ENCODE measurements around the gene UBLCP1. TPM values are rescaled to one million over a fixed set of nuclear protein-coding genes. Genes with fewer than 3 reads are reported as not detected.

Gene UBLCP1
- total and polyA plus RNA-seq, 2 of the 13 experiments (the other 11 are each of a cell fraction or from before 2014, with no cell fraction given): 6.5 to 12.6 TPM

DNA sequence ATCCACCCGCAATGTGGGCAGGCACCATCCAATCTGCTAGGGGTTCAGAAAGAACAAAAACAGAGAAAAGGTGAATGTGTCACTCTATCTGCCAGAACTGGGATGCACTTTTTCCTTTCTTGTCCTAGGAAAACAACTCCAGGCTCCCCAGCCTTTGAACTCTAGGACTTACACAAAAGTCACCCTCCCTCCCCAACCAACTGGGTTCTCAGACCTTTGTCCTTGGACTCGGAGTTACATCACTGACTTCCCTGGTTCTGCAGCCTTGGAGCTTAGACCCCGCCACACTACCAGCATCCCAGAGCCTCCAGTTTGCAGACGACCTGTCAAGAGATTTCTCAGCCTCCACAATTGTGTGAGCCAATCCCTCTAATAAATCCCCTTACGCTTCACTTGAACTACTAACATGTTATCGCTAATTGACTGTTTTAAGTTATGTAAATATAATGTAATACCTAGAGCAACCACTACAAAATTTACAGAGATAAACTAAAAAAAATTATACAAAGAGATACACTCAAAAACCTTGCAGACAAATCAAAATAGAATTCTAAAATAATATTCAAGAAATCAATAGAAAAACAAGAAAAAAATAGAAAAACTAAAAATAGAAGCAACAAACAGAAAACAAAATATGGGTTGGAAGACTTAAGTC lies 5.3 kb upstream of the UBLCP1 start (continued):
- TF ChIP-seq, protein P1, sequence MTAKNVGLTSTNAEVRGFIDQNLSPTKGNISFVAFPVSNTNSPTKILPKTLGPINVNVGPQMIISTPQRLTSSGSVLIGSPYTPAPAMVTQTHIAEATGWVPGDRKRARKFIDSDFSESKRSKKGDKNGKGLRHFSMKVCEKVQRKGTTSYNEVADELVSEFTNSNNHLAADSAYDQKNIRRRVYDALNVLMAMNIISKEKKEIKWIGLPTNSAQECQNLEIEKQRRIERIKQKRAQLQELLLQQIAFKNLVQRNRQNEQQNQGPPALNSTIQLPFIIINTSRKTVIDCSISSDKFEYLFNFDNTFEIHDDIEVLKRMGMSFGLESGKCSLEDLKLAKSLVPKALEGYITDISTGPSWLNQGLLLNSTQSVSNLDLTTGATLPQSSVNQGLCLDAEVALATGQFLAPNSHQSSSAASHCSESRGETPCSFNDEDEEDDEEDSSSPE (CRISPR knock-in tag; IDR thresholded peaks at IDR 0.05): no peak
- peak; percentile 68 for TF ChIP-seq ZMYM4 (CRISPR knock-in tag; IDR thresholded peaks at IDR 0.05)
- TF ChIP-seq RFXAP (CRISPR knock-in tag; IDR thresholded peaks at IDR 0.05; ENCODE audit: borderline replicate concordance): no peak
- no peak for TF ChIP-seq SYNCRIP (IDR thresholded peaks at IDR 0.05; ENCODE audit: insufficient read depth, low read depth, low read length)
- TF ChIP-seq ZFP36L1 (CRISPR knock-in tag; IDR thresholded peaks at IDR 0.05): no peak
- TF ChIP-seq, protein P2, sequence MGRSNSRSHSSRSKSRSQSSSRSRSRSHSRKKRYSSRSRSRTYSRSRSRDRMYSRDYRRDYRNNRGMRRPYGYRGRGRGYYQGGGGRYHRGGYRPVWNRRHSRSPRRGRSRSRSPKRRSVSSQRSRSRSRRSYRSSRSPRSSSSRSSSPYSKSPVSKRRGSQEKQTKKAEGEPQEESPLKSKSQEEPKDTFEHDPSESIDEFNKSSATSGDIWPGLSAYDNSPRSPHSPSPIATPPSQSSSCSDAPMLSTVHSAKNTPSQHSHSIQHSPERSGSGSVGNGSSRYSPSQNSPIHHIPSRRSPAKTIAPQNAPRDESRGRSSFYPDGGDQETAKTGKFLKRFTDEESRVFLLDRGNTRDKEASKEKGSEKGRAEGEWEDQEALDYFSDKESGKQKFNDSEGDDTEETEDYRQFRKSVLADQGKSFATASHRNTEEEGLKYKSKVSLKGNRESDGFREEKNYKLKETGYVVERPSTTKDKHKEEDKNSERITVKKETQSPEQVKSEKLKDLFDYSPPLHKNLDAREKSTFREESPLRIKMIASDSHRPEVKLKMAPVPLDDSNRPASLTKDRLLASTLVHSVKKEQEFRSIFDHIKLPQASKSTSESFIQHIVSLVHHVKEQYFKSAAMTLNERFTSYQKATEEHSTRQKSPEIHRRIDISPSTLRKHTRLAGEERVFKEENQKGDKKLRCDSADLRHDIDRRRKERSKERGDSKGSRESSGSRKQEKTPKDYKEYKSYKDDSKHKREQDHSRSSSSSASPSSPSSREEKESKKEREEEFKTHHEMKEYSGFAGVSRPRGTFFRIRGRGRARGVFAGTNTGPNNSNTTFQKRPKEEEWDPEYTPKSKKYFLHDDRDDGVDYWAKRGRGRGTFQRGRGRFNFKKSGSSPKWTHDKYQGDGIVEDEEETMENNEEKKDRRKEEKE (IDR thresholded peaks at IDR 0.05): no peak
- no peak for TF ChIP-seq ZNF326 (CRISPR knock-in tag; IDR thresholded peaks at IDR 0.05; ENCODE audit: borderline replicate concordance)
- TF ChIP-seq ZNF607 (CRISPR knock-in tag; IDR thresholded peaks at IDR 0.05; ENCODE audit: borderline replicate concordance): no peak
- TF ChIP-seq GTF3A (CRISPR knock-in tag; conservative IDR thresholded peaks at IDR 0.05): no peak
- TF ChIP-seq TBX2 (CRISPR knock-in tag; IDR thresholded peaks at IDR 0.05; ENCODE audit: borderline replicate concordance): no peak
- TF ChIP-seq, protein P3, sequence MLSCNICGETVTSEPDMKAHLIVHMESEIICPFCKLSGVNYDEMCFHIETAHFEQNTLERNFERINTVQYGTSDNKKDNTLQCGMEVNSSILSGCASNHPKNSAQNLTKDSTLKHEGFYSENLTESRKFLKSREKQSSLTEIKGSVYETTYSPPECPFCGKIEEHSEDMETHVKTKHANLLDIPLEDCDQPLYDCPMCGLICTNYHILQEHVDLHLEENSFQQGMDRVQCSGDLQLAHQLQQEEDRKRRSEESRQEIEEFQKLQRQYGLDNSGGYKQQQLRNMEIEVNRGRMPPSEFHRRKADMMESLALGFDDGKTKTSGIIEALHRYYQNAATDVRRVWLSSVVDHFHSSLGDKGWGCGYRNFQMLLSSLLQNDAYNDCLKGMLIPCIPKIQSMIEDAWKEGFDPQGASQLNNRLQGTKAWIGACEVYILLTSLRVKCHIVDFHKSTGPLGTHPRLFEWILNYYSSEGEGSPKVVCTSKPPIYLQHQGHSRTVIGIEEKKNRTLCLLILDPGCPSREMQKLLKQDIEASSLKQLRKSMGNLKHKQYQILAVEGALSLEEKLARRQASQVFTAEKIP (CRISPR knock-in tag; IDR thresholded peaks at IDR 0.05; ENCODE audit: borderline replicate concordance): no peak
- no peak for TF ChIP-seq IRX3 (CRISPR knock-in tag; IDR thresholded peaks at IDR 0.05; ENCODE audit: borderline replicate concordance, low read depth)
- no peak for TF ChIP-seq ZBTB8A (CRISPR knock-in tag; IDR thresholded peaks at IDR 0.05; ENCODE audit: borderline replicate concordance, low read depth)
- no peak for TF ChIP-seq HOXA7 (CRISPR knock-in tag; IDR thresholded peaks at IDR 0.05)
- no peak for TF ChIP-seq ZNF782 (CRISPR knock-in tag; IDR thresholded peaks at IDR 0.05; ENCODE audit: borderline replicate concordance)
- TF ChIP-seq, protein P4, sequence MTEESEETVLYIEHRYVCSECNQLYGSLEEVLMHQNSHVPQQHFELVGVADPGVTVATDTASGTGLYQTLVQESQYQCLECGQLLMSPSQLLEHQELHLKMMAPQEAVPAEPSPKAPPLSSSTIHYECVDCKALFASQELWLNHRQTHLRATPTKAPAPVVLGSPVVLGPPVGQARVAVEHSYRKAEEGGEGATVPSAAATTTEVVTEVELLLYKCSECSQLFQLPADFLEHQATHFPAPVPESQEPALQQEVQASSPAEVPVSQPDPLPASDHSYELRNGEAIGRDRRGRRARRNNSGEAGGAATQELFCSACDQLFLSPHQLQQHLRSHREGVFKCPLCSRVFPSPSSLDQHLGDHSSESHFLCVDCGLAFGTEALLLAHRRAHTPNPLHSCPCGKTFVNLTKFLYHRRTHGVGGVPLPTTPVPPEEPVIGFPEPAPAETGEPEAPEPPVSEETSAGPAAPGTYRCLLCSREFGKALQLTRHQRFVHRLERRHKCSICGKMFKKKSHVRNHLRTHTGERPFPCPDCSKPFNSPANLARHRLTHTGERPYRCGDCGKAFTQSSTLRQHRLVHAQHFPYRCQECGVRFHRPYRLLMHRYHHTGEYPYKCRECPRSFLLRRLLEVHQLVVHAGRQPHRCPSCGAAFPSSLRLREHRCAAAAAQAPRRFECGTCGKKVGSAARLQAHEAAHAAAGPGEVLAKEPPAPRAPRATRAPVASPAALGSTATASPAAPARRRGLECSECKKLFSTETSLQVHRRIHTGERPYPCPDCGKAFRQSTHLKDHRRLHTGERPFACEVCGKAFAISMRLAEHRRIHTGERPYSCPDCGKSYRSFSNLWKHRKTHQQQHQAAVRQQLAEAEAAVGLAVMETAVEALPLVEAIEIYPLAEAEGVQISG (CRISPR knock-in tag; IDR thresholded peaks at IDR 0.05): no peak
- no peak for TF ChIP-seq ZNF17 (CRISPR knock-in tag; IDR thresholded peaks at IDR 0.05)
- TF ChIP-seq MEF2D (CRISPR knock-in tag; IDR thresholded peaks at IDR 0.05): no peak
- no peak for TF ChIP-seq TP53 (CRISPR knock-in tag; conservative IDR thresholded peaks at IDR 0.05)
- TF ChIP-seq, protein P5, sequence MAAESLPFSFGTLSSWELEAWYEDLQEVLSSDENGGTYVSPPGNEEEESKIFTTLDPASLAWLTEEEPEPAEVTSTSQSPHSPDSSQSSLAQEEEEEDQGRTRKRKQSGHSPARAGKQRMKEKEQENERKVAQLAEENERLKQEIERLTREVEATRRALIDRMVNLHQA (CRISPR knock-in tag; IDR thresholded peaks at IDR 0.05): no peak
- TF ChIP-seq ZNF605 (CRISPR knock-in tag; IDR thresholded peaks at IDR 0.05): no peak
